ENCODE data around the gene CACNA1F. TPM values are rescaled to one million over a fixed set of nuclear protein-coding genes. Genes with fewer than 3 reads are reported as not detected.

Gene CACNA1F
- total RNA-seq, 1 donor, result 1.3 TPM

DNA sequence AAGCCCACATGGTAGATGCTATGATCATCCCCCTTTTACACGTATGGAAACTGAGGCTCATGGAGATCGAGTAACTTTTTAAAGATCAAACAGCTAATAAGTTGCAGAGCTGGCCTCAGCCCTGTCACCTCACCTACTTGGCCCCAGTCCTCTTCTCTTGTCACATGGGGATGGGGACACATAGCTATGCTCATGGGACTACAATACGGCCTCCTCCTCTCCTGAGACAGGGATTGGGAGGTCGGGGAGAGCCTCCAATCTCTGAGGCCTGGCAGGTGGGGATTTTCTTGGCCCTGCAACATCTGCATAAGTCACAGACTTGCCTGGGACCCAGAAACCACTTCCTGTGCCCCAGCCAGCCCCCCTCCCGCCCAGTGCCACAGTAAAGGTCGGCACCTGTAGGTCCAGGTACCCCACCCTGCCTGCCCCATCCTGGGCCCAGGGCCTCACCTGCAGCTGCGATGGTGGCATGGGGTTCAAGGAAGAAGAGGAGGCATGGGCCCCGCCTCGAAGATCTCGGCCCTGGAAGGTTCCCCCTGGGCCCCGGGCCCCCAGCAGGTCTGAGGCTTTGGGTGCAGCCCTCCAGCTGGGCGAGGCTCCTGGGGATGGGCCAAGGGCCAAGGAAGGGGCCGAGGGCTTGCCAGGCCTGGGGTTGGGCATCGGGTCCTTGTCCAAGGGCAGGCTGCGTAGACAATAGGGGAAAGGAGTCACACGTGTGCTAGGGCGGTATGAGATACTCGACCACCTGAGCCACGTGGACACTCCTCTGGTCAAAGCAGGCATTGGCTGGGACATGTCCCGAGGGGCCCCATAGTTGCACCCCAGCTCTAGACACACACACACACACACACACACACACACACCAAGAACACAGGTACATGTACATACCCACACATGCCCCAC, 25.0 kb upstream of the CACNA1F start:
- DNase-seq (ENCODE audit: low read depth in 2 of 3, low spot score in 2 of 3), result no peak

DNA sequence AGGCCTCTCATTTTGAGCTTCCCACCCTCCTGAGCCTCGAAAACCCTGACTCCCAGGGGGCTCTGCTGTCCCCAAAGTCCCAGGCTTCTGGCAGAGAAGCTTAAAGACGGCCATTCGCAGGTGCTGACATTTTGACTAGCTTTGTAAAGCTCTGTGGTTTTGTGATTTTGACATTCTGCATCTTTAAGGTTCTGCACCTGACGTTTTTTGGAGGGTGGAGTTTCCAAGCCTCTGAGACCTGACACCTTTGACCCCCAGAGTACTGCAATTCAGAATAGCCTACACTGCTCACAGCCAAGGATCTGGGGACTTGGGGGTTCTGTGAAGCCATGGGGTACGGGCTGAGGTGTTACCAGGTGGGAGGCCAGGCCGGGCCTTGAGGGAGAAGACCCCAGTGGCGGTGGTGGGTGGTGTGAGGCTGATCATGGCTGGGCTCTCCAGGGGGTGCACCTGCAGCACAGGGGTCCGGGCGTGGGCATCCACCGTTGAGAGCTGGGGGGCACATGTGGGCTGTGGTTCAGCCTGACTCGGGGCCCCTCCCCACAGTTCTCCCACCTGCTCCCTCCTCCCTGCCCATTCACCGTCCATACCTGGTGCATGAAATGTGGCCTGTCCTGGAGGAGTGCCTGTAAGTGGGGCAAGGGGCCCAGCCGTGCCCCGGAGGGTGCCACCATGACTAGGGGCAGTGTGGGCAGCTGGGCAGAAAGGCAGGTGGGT, 24.1 kb upstream of the CACNA1F start:
- DNase-seq (ENCODE audit: low read depth in 2 of 3, low spot score in 2 of 3), result no peak

DNA sequence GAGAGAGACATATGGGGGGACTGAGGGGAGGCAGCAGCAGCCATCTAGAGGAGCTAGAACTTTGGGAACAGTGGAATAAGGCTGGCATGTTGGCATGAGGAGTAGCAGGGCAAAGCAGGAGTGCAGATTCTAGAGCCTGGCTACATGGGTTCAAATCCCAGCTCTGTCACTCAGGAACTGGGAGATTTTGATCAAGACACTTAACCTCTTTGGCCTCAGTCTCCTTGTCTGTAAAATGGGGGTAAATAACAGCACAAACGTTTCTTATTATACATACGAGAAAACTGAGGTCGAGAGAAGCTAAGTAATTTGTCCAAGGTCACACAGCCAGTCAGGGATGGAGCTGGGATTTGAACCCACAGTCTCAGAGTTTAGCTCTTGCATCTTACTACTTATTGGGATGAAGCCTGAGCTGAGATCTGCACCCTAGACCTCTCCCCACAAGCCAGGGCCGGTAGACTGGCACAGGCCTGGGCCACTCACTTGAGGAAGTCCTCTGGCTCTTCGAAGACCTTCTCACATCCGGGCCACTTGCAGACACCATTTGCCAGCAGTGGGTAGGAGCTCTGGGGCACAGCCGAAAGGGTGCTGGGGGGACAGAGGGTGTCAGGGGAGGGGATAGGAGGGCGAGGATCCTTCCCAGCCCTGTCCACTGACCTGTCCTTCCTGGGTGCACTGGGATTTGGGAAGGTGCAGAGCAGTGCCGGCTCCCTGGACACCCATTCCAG, 23.3 kb upstream of the CACNA1F start:
- DNase-seq (ENCODE audit: low read depth in 2 of 3, low spot score in 2 of 3), result no peak

DNA sequence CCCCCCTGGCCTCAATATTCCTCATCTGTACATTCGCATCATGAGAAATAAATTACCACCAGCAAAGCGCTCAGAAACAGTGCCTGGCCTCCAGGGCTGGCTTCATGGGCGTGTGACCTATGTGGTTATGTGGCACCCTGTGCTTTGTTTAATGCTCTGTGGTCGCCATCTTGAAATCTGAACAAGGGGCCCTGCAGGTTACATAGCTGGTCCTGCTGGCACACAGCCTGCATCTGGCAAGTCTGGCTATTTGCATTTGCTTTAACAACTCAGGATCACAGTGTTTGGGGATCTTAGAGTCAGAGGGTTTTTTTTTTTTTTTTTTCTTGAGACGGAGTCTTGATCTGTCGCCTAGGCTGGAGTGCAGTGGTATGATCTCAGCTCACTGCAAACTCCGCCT, 21.5 kb upstream of the CACNA1F start:
- no peak for DNase-seq (ENCODE audit: low read depth in 2 of 3, low spot score in 2 of 3)

DNA sequence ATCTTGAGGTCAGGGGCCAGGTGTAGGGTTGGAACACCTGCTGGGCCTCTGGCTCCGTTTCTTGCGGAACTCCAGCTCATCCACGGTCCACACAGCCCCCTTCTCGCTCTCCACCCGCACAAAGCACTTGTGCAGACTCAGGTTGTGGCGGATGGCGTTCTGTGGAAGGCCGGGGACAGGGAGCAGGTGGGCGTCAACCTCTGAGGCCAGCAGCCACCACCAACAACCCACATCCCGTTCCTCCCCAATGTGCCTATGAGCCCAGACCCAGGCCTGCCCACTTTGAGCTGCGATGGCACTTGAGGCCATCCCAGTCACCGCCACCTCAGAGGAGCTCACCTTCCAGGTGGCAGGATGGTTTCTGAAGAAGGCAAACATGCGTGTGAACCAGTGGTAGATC, 18.2 kb upstream of the CACNA1F start:
- DNase-seq (ENCODE audit: low read depth in 2 of 3, low spot score in 2 of 3), result no peak

DNA sequence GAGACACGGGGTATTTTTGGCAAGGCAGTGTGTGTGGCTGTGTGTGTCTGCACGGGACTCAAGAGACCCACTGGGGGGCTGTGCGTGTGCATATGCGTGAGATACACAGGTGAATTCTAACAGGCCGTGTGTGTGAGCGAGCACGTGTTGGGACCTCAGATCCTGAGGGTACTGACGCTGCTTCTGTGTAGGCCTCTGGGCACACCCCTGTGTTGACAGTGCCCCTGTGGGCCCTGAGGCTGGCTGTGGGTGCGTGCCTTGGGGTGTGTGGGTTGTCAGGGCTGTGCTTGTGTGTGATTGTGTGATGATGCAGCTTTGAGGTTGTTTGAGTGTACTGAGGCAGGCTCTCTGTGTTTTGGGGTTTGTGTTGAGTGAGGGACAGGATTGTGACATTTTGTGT, 17.4 kb upstream of the CACNA1F start:
- DNase-seq (ENCODE audit: low read depth in 2 of 3, low spot score in 2 of 3), result no peak

DNA sequence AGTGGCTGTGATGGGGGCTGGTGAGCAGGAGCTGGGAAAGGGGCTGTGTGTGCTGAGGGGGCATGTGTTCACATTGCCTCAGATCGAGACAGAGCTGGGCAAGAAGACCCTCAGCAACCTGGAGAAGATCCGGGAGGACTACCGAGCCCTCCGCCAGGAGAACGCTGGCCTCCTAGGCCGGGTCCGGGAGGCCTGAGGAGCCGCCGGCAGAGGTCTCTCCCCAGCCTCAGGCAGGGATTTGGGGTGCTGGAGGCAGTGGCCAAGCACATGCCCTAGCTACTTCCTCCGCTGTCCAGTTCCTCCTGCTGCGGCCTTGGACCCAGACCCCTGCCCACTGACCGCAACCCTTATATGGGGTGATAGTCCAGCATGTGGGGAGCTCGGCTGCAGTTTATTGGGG, 16.9 kb upstream of the CACNA1F start:
- no peak for DNase-seq (ENCODE audit: low read depth in 2 of 3, low spot score in 2 of 3)

DNA sequence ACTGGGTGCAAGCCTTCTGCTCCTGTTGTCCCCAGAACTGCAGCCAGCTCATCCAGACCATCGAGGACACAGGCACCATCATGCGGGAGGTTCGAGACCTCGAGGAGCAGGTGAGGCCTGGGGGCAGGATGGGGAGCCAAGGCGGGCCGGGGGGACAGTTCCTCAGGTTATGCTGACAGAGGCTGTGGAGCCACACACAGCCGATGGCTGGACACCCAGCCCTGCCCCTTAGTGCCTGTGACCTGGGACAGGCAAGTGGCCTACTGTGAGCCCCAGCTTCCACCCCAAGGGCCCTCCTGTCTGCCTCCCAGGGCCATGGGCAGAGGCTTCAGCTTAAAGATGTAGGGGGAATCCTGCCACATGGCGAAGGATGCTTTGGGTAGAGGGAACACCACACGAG, 16.5 kb upstream of the CACNA1F start:
- DNase-seq (ENCODE audit: low read depth in 2 of 3, low spot score in 2 of 3), result no peak

DNA sequence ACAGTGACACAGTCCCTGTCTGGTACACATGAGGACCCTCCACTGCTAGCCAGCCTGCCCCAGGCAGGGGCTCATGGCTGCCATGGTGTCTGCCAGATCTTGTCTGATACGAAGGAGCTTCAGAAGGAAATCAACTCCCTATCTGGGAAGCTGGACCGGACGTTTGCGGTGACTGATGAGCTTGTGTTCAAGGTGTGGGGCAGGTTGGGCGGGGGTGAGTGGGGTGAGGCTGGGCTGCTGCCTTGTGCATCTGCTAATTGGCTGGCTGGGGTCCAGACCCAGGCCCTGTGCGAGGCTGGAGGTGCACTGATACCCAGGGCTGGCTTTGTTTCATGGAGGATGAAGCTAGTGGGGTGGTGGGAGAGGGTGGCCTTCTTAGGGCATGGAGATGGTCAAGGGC, 15.9 kb upstream of the CACNA1F start:
- no peak for DNase-seq (ENCODE audit: low read depth in 2 of 3, low spot score in 2 of 3)

DNA sequence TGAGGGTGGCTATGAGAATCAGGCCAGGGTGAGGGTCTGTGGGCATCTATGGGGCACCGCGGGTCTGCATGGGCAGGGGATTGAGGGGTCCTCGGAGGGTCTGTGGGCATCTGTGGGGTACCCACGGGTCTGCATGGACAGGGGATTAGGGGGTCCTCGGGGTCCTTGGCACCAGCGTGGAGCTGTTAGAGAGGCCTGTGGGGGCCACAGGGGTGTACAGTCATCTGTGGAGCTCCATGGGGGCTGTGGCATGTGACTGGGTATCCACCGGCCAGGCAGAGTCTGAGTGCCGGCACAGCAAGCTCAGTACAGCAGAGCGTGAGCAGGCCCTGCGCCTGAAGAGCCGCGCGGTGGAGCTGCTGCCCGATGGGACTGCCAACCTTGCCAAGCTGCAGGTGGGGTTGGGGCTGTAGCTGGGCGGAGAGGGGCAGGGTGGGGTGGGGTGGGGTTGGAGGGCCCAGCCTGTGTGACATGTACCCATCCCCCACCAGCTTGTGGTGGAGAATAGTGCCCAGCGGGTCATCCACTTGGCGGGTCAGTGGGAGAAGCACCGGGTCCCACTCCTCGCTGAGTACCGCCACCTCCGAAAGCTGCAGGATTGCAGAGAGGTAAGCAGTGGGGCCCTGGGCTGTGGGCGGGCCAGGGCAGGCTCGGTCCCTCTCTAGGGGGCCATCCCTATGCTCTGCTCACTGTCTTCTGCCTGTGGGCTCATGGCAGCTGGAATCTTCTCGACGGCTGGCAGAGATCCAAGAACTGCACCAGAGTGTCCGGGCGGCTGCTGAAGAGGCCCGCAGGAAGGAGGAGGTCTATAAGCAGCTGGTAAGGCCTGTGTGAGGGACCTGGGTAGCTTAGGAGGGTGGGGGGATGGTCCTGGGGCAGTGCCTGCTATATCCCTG, 15.0 kb upstream of the CACNA1F start:
- DNase-seq (ENCODE audit: low read depth in 2 of 3, low spot score in 2 of 3), result no peak

DNA sequence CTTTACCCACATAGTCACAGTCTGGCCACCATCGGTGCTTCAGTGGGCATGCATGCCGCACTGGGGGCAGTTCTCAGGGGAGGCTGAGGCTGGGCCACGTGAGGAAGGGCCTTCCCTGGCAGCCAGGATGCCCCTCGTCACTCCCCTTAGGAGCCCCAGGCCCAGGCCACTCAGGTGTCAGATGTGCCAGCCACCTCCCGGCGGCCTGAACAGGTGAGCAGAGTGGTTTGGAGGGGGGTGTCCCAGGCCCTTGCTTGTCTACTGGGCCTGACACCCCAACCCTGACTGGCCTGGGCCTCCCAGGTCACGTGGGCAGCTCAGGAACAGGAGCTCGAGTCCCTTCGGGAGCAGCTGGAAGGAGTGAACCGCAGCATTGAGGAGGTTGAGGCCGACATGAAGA, 14.2 kb upstream of the CACNA1F start:
- DNase-seq (ENCODE audit: low read depth in 2 of 3, low spot score in 2 of 3), result no peak

DNA sequence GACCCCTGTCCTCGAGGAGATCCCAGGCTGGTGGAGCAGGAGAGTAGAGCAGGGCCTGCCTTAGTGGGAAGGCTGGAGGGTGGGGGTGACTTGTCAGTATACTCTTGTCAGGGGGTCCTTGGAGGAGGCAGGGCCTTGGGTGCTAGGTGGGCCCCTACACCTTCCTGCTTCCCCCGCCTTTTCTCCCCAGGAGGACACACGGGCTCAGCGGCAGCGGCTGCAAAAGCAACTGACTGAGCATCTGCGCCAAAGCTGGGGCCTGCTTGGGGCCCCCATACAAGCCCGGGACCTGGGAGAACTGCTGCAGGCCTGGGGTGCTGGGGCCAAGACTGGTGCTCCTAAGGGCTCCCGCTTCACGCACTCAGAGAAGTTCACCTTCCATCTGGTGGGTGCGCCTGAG, 13.4 kb upstream of the CACNA1F start:
- no peak for DNase-seq (ENCODE audit: low read depth in 2 of 3, low spot score in 2 of 3)

DNA sequence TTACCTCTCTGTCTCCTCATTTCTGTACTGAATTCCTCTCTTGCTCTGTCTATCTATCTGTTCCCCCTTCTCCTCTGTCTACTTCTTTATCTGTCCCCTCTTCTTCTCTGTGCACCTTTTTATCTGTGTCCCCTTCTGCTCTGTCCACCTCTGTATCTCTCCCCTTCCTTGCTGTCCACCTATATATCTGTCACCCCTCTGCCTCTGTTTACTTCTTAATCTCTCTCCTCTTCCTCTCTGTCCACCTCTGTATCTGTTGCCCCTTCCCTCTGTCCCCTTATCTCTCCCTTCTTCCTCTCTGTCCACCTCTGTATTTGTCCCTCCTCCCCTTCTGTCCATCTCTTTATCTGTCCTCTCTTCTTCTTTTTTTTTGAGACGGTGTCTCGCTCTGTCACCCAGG, 11.1 kb upstream of the CACNA1F start:
- no peak for DNase-seq (ENCODE audit: low read depth in 2 of 3, low spot score in 2 of 3)

DNA sequence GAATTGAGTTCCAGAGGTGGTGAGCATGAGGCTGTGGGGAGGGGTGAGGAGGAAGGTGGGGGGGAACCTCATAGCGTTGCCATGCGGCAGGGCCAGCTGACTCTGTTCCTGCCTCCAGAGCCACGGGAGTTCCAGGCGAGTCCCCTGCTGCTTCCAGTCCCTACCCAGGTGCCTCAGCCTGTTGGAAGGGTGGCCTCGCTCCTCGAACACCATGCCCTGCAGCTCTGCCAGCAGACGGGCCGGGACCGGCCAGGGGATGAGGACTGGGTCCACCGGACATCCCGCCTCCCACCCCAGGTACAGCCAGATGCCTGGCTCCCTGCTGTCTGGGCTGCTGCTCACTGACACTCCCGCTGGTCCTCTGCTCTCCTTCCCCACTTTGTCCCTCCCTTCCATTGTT, 10.0 kb upstream of the CACNA1F start:
- DNase-seq (ENCODE audit: low read depth in 2 of 3, low spot score in 2 of 3), result no peak

DNA sequence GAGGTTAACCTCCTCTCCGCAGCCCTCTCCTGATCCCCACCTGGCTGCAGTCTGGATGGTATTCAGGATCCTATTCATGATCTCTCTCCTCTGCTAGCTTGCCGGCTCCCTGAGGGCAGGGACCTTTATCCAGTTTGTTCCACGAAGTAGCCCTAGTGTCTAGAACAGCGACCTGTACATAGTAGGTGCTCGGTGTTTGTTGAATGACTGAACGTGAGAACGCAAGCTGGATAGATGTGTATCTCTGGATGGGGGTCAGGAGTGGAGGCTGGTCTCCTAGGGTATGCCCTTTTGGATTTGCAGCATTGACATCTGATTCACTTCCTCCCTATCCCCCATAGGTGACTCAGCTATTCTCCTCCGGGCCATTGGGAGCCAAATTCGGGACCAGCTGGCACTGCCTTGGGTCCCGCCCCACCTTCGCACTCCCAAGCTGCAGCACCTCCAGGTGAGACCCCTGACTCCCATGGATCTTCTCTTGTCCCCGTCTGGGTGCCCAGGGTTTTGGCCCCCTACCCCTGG, 9.5 kb upstream of the CACNA1F start:
- no peak for DNase-seq (ENCODE audit: low read depth in 2 of 3, low spot score in 2 of 3)

DNA sequence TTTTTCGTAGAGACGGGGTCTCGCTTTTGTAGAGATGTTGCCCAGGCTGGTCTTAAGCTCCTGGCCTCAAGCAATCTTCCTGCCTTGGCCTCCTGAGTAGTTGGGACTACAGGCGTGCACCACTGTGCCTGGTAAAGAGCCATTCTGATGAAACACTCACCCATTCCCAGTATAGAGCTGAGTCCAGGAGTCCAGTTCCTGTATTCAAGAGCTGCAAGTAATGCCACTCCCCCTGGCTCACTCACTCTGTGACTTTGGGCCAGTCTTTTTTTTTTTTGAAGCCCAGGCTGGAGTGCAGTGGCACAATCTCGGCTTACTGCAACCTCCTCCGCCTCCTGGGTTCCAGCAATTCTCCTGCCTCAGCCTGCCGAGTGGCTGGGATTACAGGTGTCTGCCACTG, 5.6 kb upstream of the CACNA1F start:
- no peak for DNase-seq (ENCODE audit: low read depth in 2 of 3, low spot score in 2 of 3)

DNA sequence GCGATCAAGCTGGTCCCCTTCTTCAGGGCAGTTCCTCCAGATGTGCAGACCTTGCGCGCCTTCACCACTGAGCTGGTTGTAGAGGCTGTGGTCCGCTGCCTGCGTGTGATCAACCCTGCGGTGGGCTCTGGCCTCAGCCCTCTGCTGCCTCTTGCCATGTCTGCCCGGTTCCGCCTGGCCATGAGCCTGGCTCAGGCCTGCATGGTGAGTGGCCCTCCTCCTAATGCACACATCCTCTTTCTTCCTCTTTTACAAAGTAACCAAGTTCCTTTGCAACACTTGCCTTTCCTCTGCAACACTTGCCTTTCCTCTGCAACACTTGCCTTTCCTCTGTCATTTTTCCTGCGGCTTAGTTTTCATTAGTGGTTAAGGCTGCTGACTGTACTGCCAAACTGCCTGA, 3.9 kb upstream of the CACNA1F start:
- DNase-seq (ENCODE audit: low read depth in 2 of 3, low spot score in 2 of 3), result peak in 2 of 3 donors; percentile 25 to 50

DNA sequence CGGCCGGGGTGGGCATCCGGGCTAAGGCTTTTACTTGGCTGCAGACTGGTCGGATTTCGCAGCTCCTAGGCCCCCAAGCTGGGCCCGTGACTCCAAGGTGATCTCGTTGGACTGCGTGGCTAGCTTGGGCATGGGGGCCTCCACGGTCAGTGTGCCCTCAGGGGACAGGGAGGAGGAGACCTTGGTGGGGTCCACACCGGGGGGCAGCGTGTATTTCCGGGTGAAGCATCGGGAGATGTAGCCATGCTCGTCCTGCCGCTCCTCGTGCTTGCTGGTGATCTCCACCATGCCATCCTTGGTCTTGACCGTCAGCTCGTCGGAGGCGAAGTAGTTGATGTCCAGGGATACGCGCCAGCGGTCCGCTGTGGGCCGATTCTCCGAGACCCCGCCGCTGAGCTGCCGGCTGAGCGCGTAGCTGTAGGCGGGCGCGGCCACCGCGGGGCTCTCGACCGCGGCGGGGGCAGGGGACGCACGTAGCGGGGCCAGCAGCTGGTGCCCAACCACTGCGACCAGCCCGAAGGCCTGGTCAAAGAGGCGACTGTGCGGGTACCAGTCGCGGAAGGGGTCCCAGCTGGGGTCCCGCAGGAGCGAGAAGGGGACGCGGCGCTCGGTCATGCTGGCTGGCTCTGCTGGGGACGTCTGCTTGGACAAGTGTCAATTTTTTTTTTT, 881 bp upstream of the CACNA1F start:
- DNase-seq (ENCODE audit: low read depth in 2 of 3, low spot score in 2 of 3), result no peak

DNA sequence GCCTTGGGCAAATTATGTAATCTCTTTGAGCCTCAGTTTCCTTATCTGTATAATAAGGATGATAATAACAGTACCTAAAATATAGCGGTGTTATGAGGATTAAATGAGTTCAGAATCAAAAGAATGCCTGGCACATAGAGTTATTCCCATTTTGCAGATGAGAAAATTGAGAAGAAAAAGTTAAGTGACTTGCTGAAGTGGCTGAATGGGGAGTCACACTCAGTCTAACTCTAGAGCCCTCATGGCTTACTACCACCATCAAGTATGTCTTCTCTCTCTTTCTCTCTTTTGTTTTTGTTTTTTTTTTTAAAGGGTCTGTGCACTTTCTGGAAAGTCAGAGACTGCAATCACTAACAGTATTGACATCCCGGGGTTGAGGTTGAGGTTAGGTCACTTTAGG, 615 bp downstream of the CACNA1F start:
- no peak for DNase-seq (ENCODE audit: low read depth in 2 of 3, low spot score in 2 of 3)

Measured in hematopoietic multipotent progenitor cell (in vitro differentiated cells).